A673 (cell line): ENCODE measurements around the gene CFAP97D2. TPM values are rescaled to one million over a fixed set of nuclear protein-coding genes. Genes with fewer than 3 reads are reported as not detected.

Experiments used
- BruUV-seq: library from RNA; stranded (reverse); fragments of 400-500 nt; replicated peaks from 2 replicates; lab custom pipeline; 2021; lab: Mats Ljungman, UMichigan
- CTCF ChIA-PET: fragments of 300-600 bp; sonication (Branson Sonifier 250); formaldehyde crosslinking; loops from one replicate; lab custom pipeline; 2022; ENCODE audit warnings: antibody characterized with exemption; lab: Charles Lee
- POLR2A ChIA-PET: fragments of 300-600 bp; sonication (Branson Sonifier 250); formaldehyde crosslinking; loops from one replicate; lab custom pipeline; 2022; ENCODE audit warnings: antibody characterized with exemption; ENCODE audit not compliant: low non-redundant PET; lab: Charles Lee
- DNase-seq: peaks from one replicate; pipeline ENCODE4 v3.0.0-alpha.2; 2015; ENCODE audit warnings: low spot score
- H3K27ac ChIP-seq: fragments of 200-600 bp; sonication (generic); 2 replicates; pipeline ENCODE4 v1.5.1; 2016; ENCODE audit warnings: mixed run types, low read depth, mild to moderate bottlenecking, mixed read lengths, antibody characterized with exemption, low read length; ENCODE audit not compliant: poor library complexity, severe bottlenecking
- H3K27me3 ChIP-seq: fragments of 200-600 bp; sonication (generic); replicated peaks from 2 replicates; pipeline ENCODE4 v1.6.1; 2017; ENCODE audit warnings: mixed run types, low read depth, mild to moderate bottlenecking, mixed read lengths, antibody characterized with exemption, low read length; ENCODE audit not compliant: insufficient read depth, poor library complexity
- H3K36me3 ChIP-seq: fragments of 200-600 bp; sonication (generic); 2 replicates; pipeline ENCODE4 v1.6.1; 2016; ENCODE audit warnings: mixed run types, mild to moderate bottlenecking, mixed read lengths, antibody characterized with exemption, low read length; ENCODE audit not compliant: insufficient read depth, poor library complexity, severe bottlenecking
- H3K4me1 ChIP-seq: fragments of 200-600 bp; sonication (generic); 2 replicates; pipeline ENCODE4 v1.6.1; 2017; ENCODE audit warnings: mixed run types, mild to moderate bottlenecking, mixed read lengths, antibody characterized with exemption, low read length; ENCODE audit not compliant: insufficient read depth, poor library complexity, severe bottlenecking
- H3K4me3 ChIP-seq: fragments of 200-600 bp; sonication (generic); 2 replicates; pipeline ENCODE4 v1.5.1; 2016; ENCODE audit warnings: low read depth, mixed run types, mild to moderate bottlenecking, mixed read lengths, low read length; ENCODE audit not compliant: poor library complexity, severe bottlenecking
- H3K9me3 ChIP-seq: fragments of 200-600 bp; sonication (generic); 2 replicates; pipeline ENCODE4 v1.6.1; 2016; ENCODE audit warnings: mixed run types, low read depth, mild to moderate bottlenecking, mixed read lengths, antibody characterized with exemption, low read length; ENCODE audit not compliant: poor library complexity, severe bottlenecking
- EZH2 ChIP-seq: fragments of 200-600 bp; sonication (generic); IDR thresholded peaks from 2 replicates; pipeline ENCODE4 v1.6.1; 2017; ENCODE audit warnings: borderline replicate concordance, low read depth, mild to moderate bottlenecking, mixed read lengths, antibody characterized with exemption, low read length; ENCODE audit not compliant: poor library complexity, severe bottlenecking
- intact Hi-C: fragments of 100-400 bp; cut with micrococcal nuclease; formaldehyde crosslinking; loops from one replicate; pipeline ENCODE4 v1.10.0; 2022; ENCODE audit not compliant: unreplicated experiment
- total RNA-seq: library from RNA; stranded (reverse); gene quantifications from 2 replicates; pipeline ENCODE4 v1.2.3, GENCODE V29; 2021
- TF ChIP-seq, protein P1 (sequence below): fragments of 300-800, 200-600 bp; sonication (generic); conservative IDR thresholded peaks from 2 replicates; pipeline ENCODE4 v1.5.1; 2017; ENCODE audit warnings: low read depth, mild to moderate bottlenecking, antibody characterized with exemption, low read length, moderate library complexity, mixed read lengths

The CFAP97D2 gene
- total RNA-seq, 1 experiment from 2014 or later = not detected

GRCh38 chr13:114231886-114232285 is 52.8 kb downstream of the CFAP97D2 start:
- ChIA-PET POLR2A (no interaction called here), CTCF (no interaction called here)
- TF ChIP-seq, protein P1, sequence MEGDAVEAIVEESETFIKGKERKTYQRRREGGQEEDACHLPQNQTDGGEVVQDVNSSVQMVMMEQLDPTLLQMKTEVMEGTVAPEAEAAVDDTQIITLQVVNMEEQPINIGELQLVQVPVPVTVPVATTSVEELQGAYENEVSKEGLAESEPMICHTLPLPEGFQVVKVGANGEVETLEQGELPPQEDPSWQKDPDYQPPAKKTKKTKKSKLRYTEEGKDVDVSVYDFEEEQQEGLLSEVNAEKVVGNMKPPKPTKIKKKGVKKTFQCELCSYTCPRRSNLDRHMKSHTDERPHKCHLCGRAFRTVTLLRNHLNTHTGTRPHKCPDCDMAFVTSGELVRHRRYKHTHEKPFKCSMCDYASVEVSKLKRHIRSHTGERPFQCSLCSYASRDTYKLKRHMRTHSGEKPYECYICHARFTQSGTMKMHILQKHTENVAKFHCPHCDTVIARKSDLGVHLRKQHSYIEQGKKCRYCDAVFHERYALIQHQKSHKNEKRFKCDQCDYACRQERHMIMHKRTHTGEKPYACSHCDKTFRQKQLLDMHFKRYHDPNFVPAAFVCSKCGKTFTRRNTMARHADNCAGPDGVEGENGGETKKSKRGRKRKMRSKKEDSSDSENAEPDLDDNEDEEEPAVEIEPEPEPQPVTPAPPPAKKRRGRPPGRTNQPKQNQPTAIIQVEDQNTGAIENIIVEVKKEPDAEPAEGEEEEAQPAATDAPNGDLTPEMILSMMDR = no peak
- no peak for TF ChIP-seq EZH2
- no peak overlapping the region for H3K27ac ChIP-seq
- intact Hi-C loops = no loop called here
- H3K27me3 ChIP-seq = no peaks in the 10 kb centered on the region
- no peak overlapping the region for H3K4me3 ChIP-seq
- H3K4me1 ChIP-seq = peaks cover 9% of the 10 kb centered on the region
- peaks cover 2% of the 10 kb centered on the region for H3K36me3 ChIP-seq
- no peak for DNase-seq
- no TSS peak for BruUV-seq
- H3K9me3 ChIP-seq = peaks cover 4% of the 10 kb centered on the region

- Histone ChIP-seq H3K4me1 (peaks cover 9% of the 10 kb centered on the region), H3K36me3 (peaks cover 24% of the 10 kb centered on the region), H3K27me3 (no peaks in the 10 kb centered on the region), H3K4me3 (peak overlapping the region; percentile 92), H3K27ac (peak overlapping the region; percentile 85), H3K9me3 (peaks cover 4% of the 10 kb centered on the region)
- intact Hi-C loops = no loop called here
- ChIA-PET CTCF (no interaction called here), POLR2A (no interaction called here)
- DNase-seq = no peak
- TF ChIP-seq, protein P1 = no peak
- TF ChIP-seq EZH2 = no peak
- BruUV-seq = no TSS peak
These were observed 55.2 kb downstream of the CFAP97D2 start for GRCh38 chr13:114234266-114234644.

DNA sequence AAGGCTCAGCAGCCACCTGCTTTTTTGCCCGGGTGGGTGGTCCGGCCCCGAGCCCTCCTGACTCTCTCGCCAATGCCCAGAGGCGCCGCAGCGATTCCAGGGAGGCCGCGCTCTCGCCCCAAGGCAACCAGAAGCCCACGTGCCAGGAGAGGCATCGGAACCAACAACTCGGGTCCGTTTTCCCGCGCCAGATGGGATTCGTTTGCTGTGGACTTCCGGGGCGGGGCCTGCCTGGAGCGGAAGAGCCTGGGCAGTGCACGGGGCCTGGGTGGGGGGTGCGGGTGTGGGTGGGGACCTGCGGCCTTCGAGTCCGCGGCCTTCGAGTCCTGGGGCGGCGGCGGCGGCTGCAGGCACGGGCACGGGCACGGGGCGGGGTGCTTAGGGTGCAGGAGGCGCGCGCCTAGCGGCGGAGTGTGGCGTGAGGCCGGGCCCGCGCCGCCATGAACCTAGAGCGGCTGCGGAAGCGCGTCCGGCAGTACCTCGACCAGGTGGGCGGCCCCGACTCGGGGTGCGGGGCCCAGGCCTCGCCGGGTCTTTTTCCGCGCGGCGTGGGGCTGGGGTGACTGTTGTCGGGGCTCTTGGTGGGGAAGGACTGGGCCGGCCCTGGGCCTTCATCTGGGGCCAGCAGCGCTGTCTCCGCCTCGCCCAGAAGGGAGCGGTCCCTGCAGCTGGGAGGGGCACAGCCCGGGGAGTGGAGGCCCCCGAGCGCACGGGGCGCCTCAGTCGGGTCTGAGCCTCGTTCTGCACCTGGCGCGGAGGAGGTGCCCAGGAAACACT is 55.8 kb downstream of the CFAP97D2 start, which contains the start of gene CDC16:
TSS of gene CDC16 (plus strand) at position 253 of the 777 bp plus-strand sequence. CDS start at position 441, 188 bp downstream.
- peak; percentile 97 for DNase-seq
- intact Hi-C loops = no loop called here
- Histone ChIP-seq H3K36me3 (peaks cover 30% of the 10 kb centered on the region), H3K9me3 (peaks cover 4% of the 10 kb centered on the region), H3K4me1 (peaks cover 9% of the 10 kb centered on the region), H3K27ac (peak within 1 kb of the TSS; percentile 85), H3K4me3 (peak within 1 kb of the TSS; percentile 92), H3K27me3 (no peaks in the 10 kb centered on the region)
- ChIA-PET POLR2A (no interaction called here), CTCF (no interaction called here)
- BruUV-seq = no TSS peak
- TF ChIP-seq, protein P1 = no peak
- no peak for TF ChIP-seq EZH2
